GOT3 (cell line): Measurements from ENCODE around the gene VWF.
A peak's percentile ranks its signal among the peaks of the same experiment; 100 is the strongest.
"Not testable (repeated sequence)": the region's sequence is repeated elsewhere in the genome, so short reads cannot be mapped to it uniquely, and the experiment has no call there.

Source experiments
- DNase-seq: peaks from one replicate; lab custom pipeline; 2025; ENCODE audit warnings: mixed read lengths; lab: John Stamatoyannopoulos, UW

The VWF gene

GRCh38 chr12:6124411-6125309 is at the start of gene VWF:
Gene VWF, minus strand, starts transcription at chr12:6124670. Its CDS starts 1,474 bp downstream, at chr12:6123196.
- DNase-seq: no peak

- no peak for DNase-seq
Observed at GRCh38 chr12:6172862-6173261, 48.4 kb upstream of the VWF start.

- DNase-seq: no peak
Observed at GRCh38 chr12:6172086-6172485, 47.6 kb upstream of the VWF start.

GRCh38 chr12:6171409-6172015 is 47.0 kb upstream of the VWF start:
- DNase-seq: no peak

DNA sequence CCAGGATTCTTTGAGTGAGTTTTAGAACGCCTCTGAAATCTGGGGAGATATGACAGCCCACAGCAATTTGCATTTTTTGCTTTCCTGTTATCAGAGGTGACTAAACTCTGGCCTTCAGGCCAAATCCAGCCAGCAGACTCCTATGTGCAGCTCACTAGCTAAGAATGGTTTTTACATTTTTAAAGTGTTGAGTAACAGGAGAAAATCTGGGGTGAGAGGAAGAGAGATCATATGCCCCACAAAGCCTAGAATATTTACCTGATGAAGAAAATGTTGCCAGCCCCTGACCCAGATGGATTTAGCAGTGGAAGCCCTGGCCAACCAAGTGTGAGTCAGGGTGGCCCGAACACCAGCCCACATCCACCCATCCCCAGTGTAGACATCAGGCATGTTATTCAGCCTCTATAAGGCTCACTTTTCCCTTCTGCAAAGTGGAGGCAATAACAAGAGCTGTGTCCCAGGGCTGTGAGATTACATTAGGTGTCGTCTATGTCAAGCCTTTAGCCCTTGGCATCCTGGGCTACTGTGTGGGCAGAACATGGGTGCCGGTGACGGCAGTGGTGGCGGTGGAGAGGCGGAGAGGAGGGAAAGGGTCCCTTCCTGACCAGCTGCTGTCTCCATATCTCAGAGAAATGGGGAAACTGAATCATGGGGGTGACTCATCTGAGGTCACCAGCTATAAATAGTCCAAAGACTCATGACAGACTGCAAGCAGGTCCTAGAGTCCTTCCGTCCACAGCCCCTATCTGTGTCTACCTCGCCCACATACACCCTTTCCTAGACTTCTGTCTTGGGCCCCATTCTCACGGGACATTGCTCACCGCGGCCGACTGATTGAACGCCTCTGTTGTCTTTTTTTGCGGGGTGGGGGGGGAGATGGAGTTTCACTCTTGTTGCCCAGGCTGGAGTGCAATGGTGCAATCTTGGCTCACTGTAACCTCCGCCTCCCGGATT is 43.1 kb upstream of the VWF start:
- DNase-seq: peak; percentile 52

- no peak for DNase-seq
Observed at GRCh38 chr12:6166808-6167207, 42.3 kb upstream of the VWF start.

- no peak for DNase-seq
Observed at GRCh38 chr12:6165395-6165794, 40.9 kb upstream of the VWF start.

DNA sequence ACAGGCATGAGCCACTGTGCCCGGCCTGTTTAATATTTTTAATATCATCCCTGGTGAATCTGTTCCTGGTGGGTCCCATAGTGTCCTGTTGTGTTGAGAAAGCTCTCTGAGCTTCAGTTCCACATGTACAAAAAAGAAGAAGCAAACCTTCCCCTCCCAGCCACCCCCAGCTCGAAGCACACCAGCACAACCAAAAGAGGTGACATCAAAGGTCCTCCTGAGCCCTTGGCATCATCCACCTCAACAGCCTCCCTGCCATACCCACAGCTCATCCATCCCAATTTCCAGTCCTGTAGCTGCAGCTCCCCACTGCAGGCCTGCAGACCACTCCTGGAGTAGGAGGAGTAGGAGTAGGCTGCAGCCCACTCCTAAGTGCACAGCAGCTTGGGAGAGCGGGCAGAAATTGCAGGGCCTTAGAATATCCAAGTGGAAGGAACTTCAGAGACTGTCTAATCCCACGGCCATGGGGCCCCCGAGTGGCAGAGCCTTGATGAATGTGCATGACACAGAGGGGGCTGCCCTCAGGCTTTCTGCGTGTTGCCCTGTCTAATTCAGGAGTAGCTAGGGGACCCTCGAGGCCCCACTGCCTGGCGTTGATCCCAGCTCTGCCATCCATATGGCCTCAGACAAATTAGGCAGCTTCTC is 39.1 kb upstream of the VWF start:
- DNase-seq: no peak

- no peak for DNase-seq
Observed at GRCh38 chr12:6161124-6161882, 36.8 kb upstream of the VWF start.

GRCh38 chr12:6160049-6160649 is 35.7 kb upstream of the VWF start:
- DNase-seq: not testable (repeated sequence)

GRCh38 chr12:6159166-6160011 is 34.9 kb upstream of the VWF start:
- DNase-seq: not testable (repeated sequence)

- no peak for DNase-seq
Observed at GRCh38 chr12:6158749-6159148, 34.3 kb upstream of the VWF start.

DNA sequence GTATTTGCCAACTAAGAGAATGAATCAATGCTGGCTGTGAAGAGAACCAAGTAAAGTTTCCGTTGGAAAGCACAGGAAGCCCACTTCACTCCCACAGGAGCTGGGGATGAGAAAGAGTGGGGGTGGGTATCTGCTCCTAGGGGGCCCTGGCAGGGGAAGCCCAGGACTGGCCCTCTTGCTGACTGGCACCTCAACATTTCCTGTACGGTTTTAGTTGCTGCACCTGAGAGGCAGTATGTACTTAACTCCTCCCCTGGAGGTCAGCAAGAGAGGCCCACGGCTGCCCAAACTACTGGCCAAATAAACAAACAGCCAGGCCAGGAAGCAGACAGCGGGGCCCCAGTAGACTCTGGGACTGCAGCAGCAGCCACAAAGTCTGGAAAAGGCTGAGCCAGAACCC is 33.8 kb upstream of the VWF start:
- no peak for DNase-seq

- no peak for DNase-seq
Observed at GRCh38 chr12:6157482-6157881, 33.0 kb upstream of the VWF start.

DNA sequence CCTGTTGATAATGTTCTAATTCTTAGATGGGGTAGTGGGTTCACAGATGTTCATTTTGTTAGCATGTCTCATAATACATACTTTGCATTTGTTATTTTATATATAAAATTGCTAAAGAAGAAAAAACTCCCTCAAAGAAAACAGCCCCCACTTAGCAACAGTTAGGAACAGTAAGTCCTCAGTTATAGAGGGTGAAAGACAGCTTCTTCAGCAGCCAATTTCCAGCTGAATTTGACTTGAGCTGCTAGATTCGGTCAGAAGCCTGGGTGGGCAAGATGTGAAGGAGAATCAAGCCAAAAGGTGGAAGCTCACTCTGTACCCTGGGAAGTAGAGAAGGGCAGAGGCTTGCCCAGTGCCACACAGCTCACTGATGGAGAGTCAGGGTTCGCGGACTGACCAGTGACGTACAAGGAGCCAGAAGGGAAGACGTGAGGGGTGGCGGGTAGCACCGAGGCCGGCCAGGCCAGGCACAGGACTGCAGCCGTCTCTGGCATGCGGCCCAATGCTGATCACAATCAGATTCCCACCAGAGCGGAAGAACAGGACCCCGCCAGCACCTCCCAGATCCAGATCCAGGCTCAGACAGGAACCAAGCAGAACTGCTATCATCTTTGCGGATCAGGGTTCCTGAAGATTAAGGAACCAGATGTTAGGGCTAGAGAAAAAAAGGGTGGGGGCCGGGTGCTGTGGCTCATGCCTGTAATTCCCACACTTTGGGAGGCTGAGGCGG is 30.4 kb upstream of the VWF start:
- DNase-seq: no peak

DNA sequence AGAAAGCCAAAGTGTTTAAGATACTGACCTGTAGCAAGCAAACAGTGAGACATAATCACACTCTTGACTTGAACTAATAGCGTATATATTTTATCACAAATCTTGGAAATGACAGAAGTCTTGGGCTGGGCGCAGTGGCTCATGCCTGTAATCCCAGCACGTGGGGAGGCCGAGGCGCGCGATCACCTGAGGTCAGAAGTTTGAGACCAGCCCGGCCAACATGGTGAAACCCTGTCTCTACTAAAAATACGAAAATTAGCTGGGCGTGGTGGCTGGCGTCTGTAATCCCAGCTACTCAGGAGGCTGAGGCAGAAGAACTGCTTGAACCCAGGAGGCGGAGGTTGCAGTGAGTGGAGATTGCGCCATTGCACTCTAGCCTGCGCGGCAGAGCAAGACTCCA is 24.3 kb upstream of the VWF start:
- not testable (repeated sequence) for DNase-seq

- no peak for DNase-seq
Observed at GRCh38 chr12:6148061-6148460, 23.6 kb upstream of the VWF start.

DNA sequence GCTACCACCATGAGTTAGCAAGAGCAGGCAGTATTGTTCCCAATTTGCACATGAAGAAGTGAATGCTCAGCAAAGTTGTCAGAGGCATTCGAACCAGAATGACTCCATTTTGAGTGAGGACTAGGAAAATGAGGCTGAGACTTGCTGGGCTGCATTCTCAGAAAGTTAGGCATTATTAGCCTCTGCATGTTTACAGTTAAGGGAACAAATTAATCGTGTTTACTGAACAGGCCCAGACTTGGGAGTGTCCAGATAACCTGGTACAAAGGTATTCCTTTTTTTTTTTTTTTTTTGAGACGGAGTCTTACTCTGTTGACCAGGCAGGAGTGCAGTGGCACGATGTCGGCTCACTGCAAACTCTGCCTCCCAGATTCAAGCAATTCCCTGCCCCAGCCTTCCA is 22.5 kb upstream of the VWF start:
- DNase-seq: no peak

DNA sequence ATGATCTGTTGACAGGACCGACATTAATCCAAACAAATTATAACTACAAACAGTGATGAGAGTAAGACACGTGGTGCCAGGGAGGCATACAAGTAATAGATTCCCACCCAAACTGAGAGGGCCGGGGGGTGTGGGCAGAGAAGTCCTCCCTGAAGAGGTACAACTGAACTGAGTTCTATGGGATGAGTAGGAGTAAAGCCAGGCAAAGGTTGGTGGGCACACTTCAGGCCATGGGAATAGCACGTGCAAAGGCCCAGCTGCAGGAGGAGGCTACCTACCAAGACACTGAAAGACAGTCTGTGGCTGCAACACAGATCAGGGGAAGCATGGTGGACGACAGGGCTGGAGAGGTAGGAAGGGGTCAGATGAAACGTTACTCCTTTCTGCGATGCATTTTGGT is 22.0 kb upstream of the VWF start:
- no peak for DNase-seq
